HG03565 (cell line): Measurements from ENCODE around the gene EFNA4.

Experiments
- ATAC-seq: cut with Tn5 transposase; IDR thresholded peaks from one replicate; pipeline ENCODE4 v1.9.1; 2021; ENCODE audit warnings: mild to moderate bottlenecking, moderate library complexity; ENCODE audit not compliant: unreplicated experiment

Gene EFNA4, protein sequence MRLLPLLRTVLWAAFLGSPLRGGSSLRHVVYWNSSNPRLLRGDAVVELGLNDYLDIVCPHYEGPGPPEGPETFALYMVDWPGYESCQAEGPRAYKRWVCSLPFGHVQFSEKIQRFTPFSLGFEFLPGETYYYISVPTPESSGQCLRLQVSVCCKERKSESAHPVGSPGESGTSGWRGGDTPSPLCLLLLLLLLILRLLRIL

GRCh38 chr1:155063550-155064110 is at the start of gene EFNA4:
Gene EFNA4 (plus strand): TSS chr1:155063740. CDS start chr1:155063824, 84 bp downstream.
- peak; percentile 47 for ATAC-seq

- no peak for ATAC-seq
Measured at GRCh38 chr1:155014709-155015508, 48.6 kb upstream of the EFNA4 start.

GRCh38 chr1:155015527-155016230 is 47.9 kb upstream of the EFNA4 start:
- no peak for ATAC-seq

DNA sequence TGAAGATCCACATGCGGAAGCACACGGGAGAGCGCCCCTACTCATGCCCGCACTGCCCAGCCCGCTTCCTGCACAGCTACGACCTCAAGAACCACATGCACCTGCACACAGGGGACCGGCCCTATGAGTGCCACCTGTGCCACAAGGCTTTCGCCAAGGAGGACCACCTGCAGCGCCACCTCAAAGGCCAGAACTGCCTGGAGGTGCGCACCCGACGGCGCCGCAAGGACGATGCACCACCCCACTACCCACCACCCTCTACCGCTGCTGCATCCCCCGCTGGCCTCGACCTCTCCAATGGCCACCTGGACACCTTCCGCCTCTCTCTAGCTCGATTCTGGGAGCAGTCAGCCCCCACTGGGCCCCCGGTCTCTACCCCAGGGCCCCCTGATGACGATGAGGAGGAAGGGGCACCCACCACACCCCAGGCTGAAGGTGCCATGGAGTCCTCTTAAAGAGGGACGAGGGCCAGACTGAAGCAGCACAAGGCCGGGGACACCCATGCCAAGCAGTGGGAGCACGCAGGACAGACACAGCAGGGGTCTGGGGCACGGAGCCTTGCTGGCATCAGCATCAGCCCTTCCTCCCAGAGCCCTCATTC is 47.2 kb upstream of the EFNA4 start:
- no peak for ATAC-seq

GRCh38 chr1:155017041-155017945 is 46.2 kb upstream of the EFNA4 start:
- ATAC-seq: peak; percentile 74

DNA sequence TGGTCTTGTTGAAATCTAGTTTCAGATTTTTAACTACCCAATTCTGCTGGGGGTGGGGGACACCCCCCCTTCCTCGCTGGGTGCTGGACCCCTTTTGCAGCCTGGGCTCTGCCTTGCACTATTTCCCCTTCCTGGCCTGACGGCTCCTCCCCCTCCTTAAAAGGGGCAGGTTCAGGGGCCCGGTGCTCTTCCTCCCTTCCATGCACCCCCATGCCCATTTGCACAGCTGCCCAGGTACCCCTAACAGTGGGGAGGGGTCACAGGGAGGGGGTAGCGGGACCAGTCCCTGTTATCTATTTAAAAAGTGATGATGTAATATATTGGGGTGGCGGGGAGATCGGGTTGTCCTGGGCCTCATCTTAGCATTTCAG is 45.6 kb upstream of the EFNA4 start:
- no peak for ATAC-seq

GRCh38 chr1:155018617-155019348 is 44.8 kb upstream of the EFNA4 start:
- ATAC-seq: no peak

- ATAC-seq: no peak
Measured at GRCh38 chr1:155019377-155020245, 43.9 kb upstream of the EFNA4 start.

GRCh38 chr1:155022136-155022926 is 41.2 kb upstream of the EFNA4 start:
- ATAC-seq: no peak

DNA sequence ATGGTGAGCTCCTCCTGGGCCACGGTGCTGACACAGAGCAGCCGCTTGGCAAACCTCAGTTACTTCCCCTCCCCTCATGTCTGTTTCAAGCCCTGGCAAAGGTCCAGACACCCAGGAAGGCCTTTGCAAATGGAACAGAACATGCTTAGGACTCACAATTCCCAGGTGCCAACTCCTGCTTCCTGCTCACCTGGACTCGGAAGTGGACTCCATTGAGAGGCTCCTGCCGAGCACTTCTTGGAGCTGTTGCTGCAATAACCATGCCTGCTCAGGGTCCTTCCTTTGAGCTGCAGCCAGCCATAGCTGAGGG is 40.7 kb upstream of the EFNA4 start:
- no peak for ATAC-seq

DNA sequence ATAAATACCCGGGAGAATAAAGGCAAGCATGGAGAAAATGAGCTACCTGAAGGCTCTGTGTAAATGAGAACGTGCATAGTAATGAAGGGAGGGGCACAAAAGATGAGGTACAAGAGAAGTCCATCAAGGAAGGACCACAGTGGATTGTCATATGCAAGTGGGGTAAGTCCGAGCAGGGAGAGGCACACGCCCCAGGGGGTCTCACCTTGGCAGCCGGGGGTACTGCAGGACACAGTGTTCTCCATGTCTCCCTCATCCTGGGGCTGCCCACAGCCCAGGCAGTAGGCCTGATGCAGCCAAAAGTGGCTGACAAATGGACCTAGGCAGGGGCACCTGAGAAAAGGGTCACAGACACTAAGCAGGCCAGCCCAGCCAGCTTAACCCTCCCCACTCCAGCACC is 39.9 kb upstream of the EFNA4 start:
- ATAC-seq: no peak

- no peak for ATAC-seq
Measured at GRCh38 chr1:155024315-155024714, 39.2 kb upstream of the EFNA4 start.

DNA sequence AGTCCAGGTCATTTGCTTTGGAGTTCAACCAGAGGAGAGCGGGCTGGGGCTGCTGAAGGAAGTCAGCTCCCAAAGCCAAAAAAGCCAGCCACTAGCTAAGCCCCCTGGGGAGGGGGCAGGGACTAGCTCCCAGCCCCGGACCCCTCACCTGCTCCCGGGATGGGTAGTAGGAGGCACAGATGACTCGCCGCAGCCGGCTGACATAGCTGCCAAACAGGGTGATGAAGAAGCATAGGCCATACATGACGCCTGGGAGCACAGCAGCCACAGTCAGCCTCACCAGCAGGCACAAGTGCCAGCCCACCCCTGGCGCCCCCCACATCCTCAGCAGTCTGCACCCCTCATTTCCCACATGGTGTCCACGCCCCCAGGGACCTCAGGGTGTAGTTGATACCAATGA is 37.4 kb upstream of the EFNA4 start:
- no peak for ATAC-seq

DNA sequence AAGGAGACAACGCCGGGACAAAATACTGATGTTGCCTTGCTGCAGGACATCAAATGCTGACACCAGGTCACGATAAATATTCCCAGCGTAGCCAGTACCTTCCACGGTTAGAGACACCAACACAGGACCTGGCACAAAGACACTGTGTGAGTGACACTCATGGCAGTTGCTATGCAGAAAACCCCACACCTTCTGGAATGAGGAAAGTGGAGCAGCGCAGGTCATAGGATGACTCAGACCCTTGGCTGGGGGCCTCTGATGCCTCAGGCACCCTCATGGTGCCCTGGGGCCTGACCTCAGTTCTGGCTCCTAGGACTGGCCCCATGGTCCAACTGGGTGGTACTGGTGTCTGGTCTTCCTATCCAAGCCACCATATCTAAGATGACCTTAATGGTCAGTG is 37.0 kb upstream of the EFNA4 start:
- no peak for ATAC-seq

GRCh38 chr1:155029513-155030242 is 33.9 kb upstream of the EFNA4 start:
- ATAC-seq: no peak

DNA sequence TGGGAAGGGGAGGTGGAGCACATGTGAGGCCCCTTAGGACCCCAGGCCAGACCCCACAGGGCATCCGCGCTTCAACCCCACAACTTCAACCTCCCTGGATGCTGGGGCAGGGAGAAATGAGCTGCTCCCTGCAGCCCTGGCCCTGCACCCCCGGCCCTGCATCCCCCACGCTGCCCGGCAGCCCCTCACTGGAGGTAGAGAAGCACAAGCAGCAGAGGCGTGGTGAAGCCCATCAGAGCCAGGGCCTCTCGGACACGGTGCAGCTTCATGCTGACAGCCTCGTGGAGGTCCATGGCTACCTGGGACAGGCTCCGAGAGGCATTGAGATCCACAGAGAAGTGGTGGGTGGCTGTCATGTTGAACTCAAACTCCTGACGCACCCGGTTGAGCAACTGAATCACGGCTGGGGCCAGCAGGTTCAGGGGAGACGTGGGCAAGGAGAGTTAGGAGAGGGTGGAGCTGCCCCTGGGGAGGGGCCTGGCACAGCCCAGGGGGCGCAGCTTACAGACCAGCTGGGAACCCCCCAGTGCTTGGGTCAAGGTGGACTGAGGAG is 33.2 kb upstream of the EFNA4 start:
- no peak for ATAC-seq

- ATAC-seq: no peak
Measured at GRCh38 chr1:155030899-155031298, 32.6 kb upstream of the EFNA4 start.
